GM12878 (cell line): ENCODE measurements around the gene TBC1D2B. TPM values are rescaled to one million over a fixed set of nuclear protein-coding genes. Genes with fewer than 3 reads are reported as not detected.

Experiments used
- ATAC-seq: fragments of 200-7000 bp; cut with Tn5 transposase; 3 replicates; pipeline ENCODE4 v1.9.1; 2020; ENCODE audit warnings: mild to moderate bottlenecking, moderate library complexity
- BruUV-seq: library from RNA; stranded (reverse); fragments of 400-500 nt; replicated peaks from 2 replicates; lab custom pipeline; 2021; lab: Mats Ljungman, UMichigan
- CTCF ChIA-PET: fragments of 300-600 bp; sonication (Branson Sonifier 250); formaldehyde crosslinking; extraction: SDS; loops from one replicate; lab custom pipeline; 2021; ENCODE audit warnings: inconsistent platforms; lab: Yijun Ruan, JAX
- POLR2A ChIA-PET: fragments of 350-600 bp; formaldehyde crosslinking; extraction: SDS; loops from one replicate; lab custom pipeline; 2021; ENCODE audit warnings: inconsistent platforms; lab: Charles Lee
- RAD21 ChIA-PET: fragments of 300-600 bp; sonication (Branson Sonifier 250); formaldehyde crosslinking; loops from one replicate; lab custom pipeline; 2023; ENCODE audit warnings: antibody characterized with exemption; ENCODE audit not compliant: unreplicated experiment; lab: Charles Lee
- SMC1A ChIA-PET: fragments of 300-600 bp; sonication (Branson Sonifier 250); formaldehyde crosslinking; loops from one replicate; lab custom pipeline; 2023; ENCODE audit not compliant: unreplicated experiment, uncharacterized antibody; lab: Charles Lee
- DNase-seq: peaks from one replicate; pipeline ENCODE4 v3.0.0-alpha.2; 2011; ENCODE audit warnings: low read depth, low spot score
- FAIRE-seq: peaks from 3 replicates; lab custom pipeline; 2011; peaks lifted over from hg19 to GRCh38; lab: Jason Lieb, UNC
- H2AFZ ChIP-seq: 2 replicates; pipeline ENCODE4 v1.6.0; 2011; ENCODE audit warnings: low read depth, low read length, control low read depth; ENCODE audit not compliant: control insufficient read depth
- H3K27ac ChIP-seq: 2 replicates; pipeline ENCODE4 v1.5.1; 2011; ENCODE audit warnings: control low read depth; ENCODE audit not compliant: control insufficient read depth, insufficient read depth
- H3K27me3 ChIP-seq, 2 experiments: replicated peaks in 1 of 2; 2 replicates each; pipeline versions ENCODE4 v1.6.0 to v1.6.1; 2011; ENCODE audit warnings: low read length in 1 of 2; ENCODE audit not compliant: control insufficient read depth in 2 of 2, insufficient read depth in 2 of 2
- H3K36me3 ChIP-seq, 2 experiments: 2 replicates each; pipeline ENCODE4 v1.5.1; 2011; ENCODE audit warnings: low read length in 1 of 2; ENCODE audit not compliant: control insufficient read depth in 2 of 2, insufficient read depth in 2 of 2
- H3K4me1 ChIP-seq: 2 replicates; pipeline ENCODE4 v1.6.1; 2011; ENCODE audit warnings: mild to moderate bottlenecking, low read length, moderate library complexity, mixed read lengths; ENCODE audit not compliant: control insufficient read depth, insufficient read depth
- H3K4me2 ChIP-seq: 2 replicates; pipeline ENCODE4 v1.6.0; 2011; ENCODE audit warnings: control low read depth; ENCODE audit not compliant: control insufficient read depth, insufficient read depth
- H3K4me3 ChIP-seq: fragments of 200-600 bp; sonication (generic); 2 replicates; pipeline ENCODE4 v1.5.1; 2016
- H3K79me2 ChIP-seq: 2 replicates; pipeline ENCODE4 v1.6.0; 2011; ENCODE audit warnings: low read length; ENCODE audit not compliant: control insufficient read depth, insufficient read depth
- H3K9ac ChIP-seq: 2 replicates; pipeline ENCODE4 v1.8.0; 2011; ENCODE audit warnings: low read length, control low read depth, mixed read lengths; ENCODE audit not compliant: control insufficient read depth, insufficient read depth
- H3K9me3 ChIP-seq: replicated peaks from 3 replicates; pipeline ENCODE4 v1.5.1; 2011; ENCODE audit warnings: mild to moderate bottlenecking, low read length; ENCODE audit not compliant: control insufficient read depth, insufficient read depth
- H4K20me1 ChIP-seq: 2 replicates; pipeline ENCODE4 v1.6.0; 2011; ENCODE audit not compliant: control insufficient read depth, insufficient read depth
- ATF7 ChIP-seq: fragments of 450-650 bp; IDR thresholded peaks from 2 replicates; pipeline ENCODE4 v1.6.1; 2016; ENCODE audit warnings: low read depth, mild to moderate bottlenecking
- BCL3 ChIP-seq: IDR thresholded peaks from 2 replicates; pipeline ENCODE4 v1.6.1; 2011; ENCODE audit warnings: borderline replicate concordance, low read depth, mild to moderate bottlenecking, moderate library complexity, low read length; ENCODE audit not compliant: insufficient read depth, poor library complexity, severe bottlenecking
- CEBPB ChIP-seq, 2 experiments: fragments of 150-350 bp in 1 of 2; IDR thresholded peaks; 2 replicates each; pipeline ENCODE4 v1.6.1; 2012 to 2014; ENCODE audit warnings: low read depth in 2 of 2, low read length in 2 of 2, borderline replicate concordance in 1 of 2, inconsistent platforms in 1 of 2
- EGR1 ChIP-seq, 2 experiments: IDR thresholded peaks; 1 replicate in 1 of 2; 2 replicates in 1 of 2; pipeline ENCODE4 v1.6.1; 2011 to 2012; ENCODE audit warnings: low read depth in 2 of 2, low read length in 2 of 2, borderline replicate concordance in 1 of 2, mild to moderate bottlenecking in 1 of 2, moderate library complexity in 1 of 2
- GATAD2B ChIP-seq: fragments of 450-650 bp; conservative IDR thresholded peaks from 2 replicates; pipeline ENCODE4 v1.6.1; 2017; ENCODE audit warnings: low read depth, mild to moderate bottlenecking, moderate library complexity
- NFYB ChIP-seq: IDR thresholded peaks from 2 replicates; pipeline ENCODE4 v1.6.1; 2011; ENCODE audit warnings: low read depth, mild to moderate bottlenecking, low read length, improper control_type of control experiment, moderate library complexity; ENCODE audit not compliant: insufficient read depth
- NRF1 ChIP-seq: conservative IDR thresholded peaks from 2 replicates; pipeline ENCODE4 v1.6.1; 2011; ENCODE audit warnings: mild to moderate bottlenecking, low read depth, low read length, improper control_type of control experiment
- SIX5 ChIP-seq: IDR thresholded peaks from 2 replicates; pipeline ENCODE4 v1.6.1; 2011; ENCODE audit warnings: mild to moderate bottlenecking, low read depth, low read length, moderate library complexity; ENCODE audit not compliant: severe bottlenecking
- SKIL ChIP-seq: fragments of 450-650 bp; IDR thresholded peaks from 2 replicates; pipeline ENCODE4 v1.6.1; 2017; ENCODE audit warnings: mild to moderate bottlenecking, low read depth, inconsistent platforms; ENCODE audit not compliant: poor library complexity, severe bottlenecking
- SMAD5 ChIP-seq: IDR thresholded peaks from 2 replicates; pipeline ENCODE4 v1.6.1; 2016; ENCODE audit warnings: antibody characterized with exemption, low read depth
- SREBF2 ChIP-seq: IDR thresholded peaks from 2 replicates; pipeline ENCODE4 v1.6.1; 2012; ENCODE audit warnings: mild to moderate bottlenecking, low read length
- TARDBP ChIP-seq: IDR thresholded peaks from 2 replicates; pipeline ENCODE4 v1.6.1; 2016; ENCODE audit warnings: borderline replicate concordance
- ZZZ3 ChIP-seq: IDR thresholded peaks from 2 replicates; pipeline ENCODE4 v1.6.1; 2011; ENCODE audit warnings: low read depth; ENCODE audit not compliant: control insufficient read depth, insufficient read length
- WGBS: methylation state at CpG from one replicate; pipeline ENCODE4 v1.1.6; 2016; ENCODE audit warnings: low lambda C conversion rate; ENCODE audit not compliant: insufficient replicate concordance, insufficient coverage; ENCODE audit errors: missing lambda C conversion rate; 5-methylcytosine and 5-hydroxymethylcytosine counted together
- in situ Hi-C: fragments of 300-500 bp; cut with MboI; formaldehyde crosslinking; loops from 9 replicates; pipeline ENCODE4 v1.14.3; 2018; ENCODE audit warnings: mixed read lengths
- intact Hi-C: fragments of 100-400 bp; cut with micrococcal nuclease; formaldehyde crosslinking; loops from one replicate; pipeline ENCODE4 v1.14.2; 2022; ENCODE audit not compliant: unreplicated experiment
- polyA plus RNA-seq, 11 experiments: library from polyadenylated mRNA; depleted of rRNA in 4 of 11; unstranded in 6 of 11; stranded (reverse) in 5 of 11; fragments of >200 nt; fragmentation: Nextera tagmentation in 4 of 11; fragmentation: Illumina TruSeq in 1 of 11; extraction: Ambion mirVana in 4 of 11; extraction: Trizol in 1 of 11; gene quantifications; 1 replicate in 1 of 11; 2 replicates in 10 of 11; pipeline versions ENCODE4 v1.2.1 to v1.2.3, GENCODE V29; 2011 to 2016; ENCODE audit warnings: inconsistent platforms in 2 of 11, missing spikeins in 2 of 11, low read depth in 1 of 11
- total RNA-seq, 4 experiments: library from RNA; depleted of rRNA in 3 of 4; stranded (reverse); fragments of >200 nt in 3 of 4; fragmentation: Illumina TruSeq in 1 of 4; extraction: Trizol in 1 of 4; gene quantifications; 2 replicates each; pipeline versions ENCODE4 v1.2.1 to v1.2.3, GENCODE V29; 2013 to 2021
- TF ChIP-seq, protein P1 (sequence below): fragments of 450-650 bp; IDR thresholded peaks from 2 replicates; pipeline ENCODE4 v1.6.1; 2018; ENCODE audit warnings: mild to moderate bottlenecking, low read depth, moderate library complexity; ENCODE audit not compliant: partially characterized antibody
- TF ChIP-seq, protein P2 (sequence below): IDR thresholded peaks from 2 replicates; pipeline ENCODE4 v1.6.1; 2012; ENCODE audit warnings: low read depth, low read length, improper control_type of control experiment
- TF ChIP-seq, protein P3 (sequence below): IDR thresholded peaks from 2 replicates; pipeline ENCODE4 v1.6.1; 2011; ENCODE audit warnings: low read depth, low read length, improper control_type of control experiment, borderline replicate concordance

TBC1D2B gene
- total and polyA plus RNA-seq, 10 of the 15 experiments (the other 5 are each of a cell fraction or from before 2014, with no cell fraction given): 1.3 to 53.4 (median 19.4) TPM

DNA sequence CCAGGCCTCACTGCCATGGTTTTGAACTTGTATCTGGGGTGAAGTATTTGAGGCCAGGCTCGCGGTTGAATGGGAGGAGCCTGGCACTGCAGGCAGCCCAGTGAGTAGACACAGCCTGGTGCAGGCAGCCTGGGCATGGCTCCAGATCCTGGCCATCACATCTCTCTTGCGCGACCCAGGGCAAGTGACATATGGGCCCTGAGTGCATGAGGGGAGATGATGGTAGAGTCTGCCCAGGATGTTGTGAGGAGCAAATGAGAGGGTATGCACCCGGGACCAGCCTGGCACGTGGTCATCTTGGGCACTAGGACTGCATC lies 103.5 kb downstream of the TBC1D2B start:
- ChIA-PET POLR2A (no interaction called here), CTCF (no interaction called here), RAD21 (no interaction called here), SMC1A (interaction anchor here (0.7 kb wide), 1 partner anchor 8 kb away, joined by 3 read pairs; no protein-coding TSS in a partner anchor)
- no peaks in the 10 kb centered on the region for H3K36me3 ChIP-seq
- no peak overlapping the region for H2AFZ ChIP-seq
- BruUV-seq: no TSS peak
- FAIRE-seq: no peak
- ATAC-seq: no peak; the same call in 1 of the 3 replicates
- DNase-seq: no peak
- WGBS: 52% methylated on average over 6 of the region's 6 CpGs
- H3K79me2 ChIP-seq: no peaks in the 10 kb centered on the region
- no peak overlapping the region for H3K27ac ChIP-seq
- in situ Hi-C loops (no loop called here), intact Hi-C loops (no loop called here)
- no peaks in the 10 kb centered on the region for H3K9me3 ChIP-seq
- H3K27me3 ChIP-seq: no peaks in the 10 kb centered on the region
- no peaks in the 10 kb centered on the region for H4K20me1 ChIP-seq
- H3K9ac ChIP-seq: no peak overlapping the region
- no peak overlapping the region for H3K4me3 ChIP-seq
- no peak overlapping the region for H3K4me2 ChIP-seq
- H3K4me1 ChIP-seq: no peaks in the 10 kb centered on the region
- TF ChIP-seq, protein P1, sequence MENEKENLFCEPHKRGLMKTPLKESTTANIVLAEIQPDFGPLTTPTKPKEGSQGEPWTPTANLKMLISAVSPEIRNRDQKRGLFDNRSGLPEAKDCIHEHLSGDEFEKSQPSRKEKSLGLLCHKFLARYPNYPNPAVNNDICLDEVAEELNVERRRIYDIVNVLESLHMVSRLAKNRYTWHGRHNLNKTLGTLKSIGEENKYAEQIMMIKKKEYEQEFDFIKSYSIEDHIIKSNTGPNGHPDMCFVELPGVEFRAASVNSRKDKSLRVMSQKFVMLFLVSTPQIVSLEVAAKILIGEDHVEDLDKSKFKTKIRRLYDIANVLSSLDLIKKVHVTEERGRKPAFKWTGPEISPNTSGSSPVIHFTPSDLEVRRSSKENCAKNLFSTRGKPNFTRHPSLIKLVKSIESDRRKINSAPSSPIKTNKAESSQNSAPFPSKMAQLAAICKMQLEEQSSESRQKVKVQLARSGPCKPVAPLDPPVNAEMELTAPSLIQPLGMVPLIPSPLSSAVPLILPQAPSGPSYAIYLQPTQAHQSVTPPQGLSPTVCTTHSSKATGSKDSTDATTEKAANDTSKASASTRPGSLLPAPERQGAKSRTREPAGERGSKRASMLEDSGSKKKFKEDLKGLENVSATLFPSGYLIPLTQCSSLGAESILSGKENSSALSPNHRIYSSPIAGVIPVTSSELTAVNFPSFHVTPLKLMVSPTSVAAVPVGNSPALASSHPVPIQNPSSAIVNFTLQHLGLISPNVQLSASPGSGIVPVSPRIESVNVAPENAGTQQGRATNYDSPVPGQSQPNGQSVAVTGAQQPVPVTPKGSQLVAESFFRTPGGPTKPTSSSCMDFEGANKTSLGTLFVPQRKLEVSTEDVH: no peak
- TF ChIP-seq ZZZ3: no peak
- TF ChIP-seq SMAD5: no peak
- TF ChIP-seq EGR1 (IDR thresholded peaks at IDR 0.05; ENCODE audit: borderline replicate concordance in 1 of 2, low read depth in 2 of 2, low read length in 2 of 2): no peak
- no peak for TF ChIP-seq GATAD2B
- no peak for TF ChIP-seq SREBF2
- no peak for TF ChIP-seq SIX5
- no peak for TF ChIP-seq TARDBP
- TF ChIP-seq ATF7: no peak
- TF ChIP-seq NRF1: no peak
- TF ChIP-seq, protein P2, sequence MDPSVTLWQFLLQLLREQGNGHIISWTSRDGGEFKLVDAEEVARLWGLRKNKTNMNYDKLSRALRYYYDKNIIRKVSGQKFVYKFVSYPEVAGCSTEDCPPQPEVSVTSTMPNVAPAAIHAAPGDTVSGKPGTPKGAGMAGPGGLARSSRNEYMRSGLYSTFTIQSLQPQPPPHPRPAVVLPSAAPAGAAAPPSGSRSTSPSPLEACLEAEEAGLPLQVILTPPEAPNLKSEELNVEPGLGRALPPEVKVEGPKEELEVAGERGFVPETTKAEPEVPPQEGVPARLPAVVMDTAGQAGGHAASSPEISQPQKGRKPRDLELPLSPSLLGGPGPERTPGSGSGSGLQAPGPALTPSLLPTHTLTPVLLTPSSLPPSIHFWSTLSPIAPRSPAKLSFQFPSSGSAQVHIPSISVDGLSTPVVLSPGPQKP: no peak
- TF ChIP-seq, protein P3, sequence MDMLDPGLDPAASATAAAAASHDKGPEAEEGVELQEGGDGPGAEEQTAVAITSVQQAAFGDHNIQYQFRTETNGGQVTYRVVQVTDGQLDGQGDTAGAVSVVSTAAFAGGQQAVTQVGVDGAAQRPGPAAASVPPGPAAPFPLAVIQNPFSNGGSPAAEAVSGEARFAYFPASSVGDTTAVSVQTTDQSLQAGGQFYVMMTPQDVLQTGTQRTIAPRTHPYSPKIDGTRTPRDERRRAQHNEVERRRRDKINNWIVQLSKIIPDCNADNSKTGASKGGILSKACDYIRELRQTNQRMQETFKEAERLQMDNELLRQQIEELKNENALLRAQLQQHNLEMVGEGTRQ: no peak
- no peak for TF ChIP-seq SKIL
- no peak for TF ChIP-seq CEBPB (IDR thresholded peaks at IDR 0.05; ENCODE audit: borderline replicate concordance in 1 of 2, low read depth in 2 of 2, low read length in 2 of 2)
- TF ChIP-seq BCL3: no peak
- no peak for TF ChIP-seq NFYB
